ENCODE data around the gene CAPN13.

Gene CAPN13

DNA sequence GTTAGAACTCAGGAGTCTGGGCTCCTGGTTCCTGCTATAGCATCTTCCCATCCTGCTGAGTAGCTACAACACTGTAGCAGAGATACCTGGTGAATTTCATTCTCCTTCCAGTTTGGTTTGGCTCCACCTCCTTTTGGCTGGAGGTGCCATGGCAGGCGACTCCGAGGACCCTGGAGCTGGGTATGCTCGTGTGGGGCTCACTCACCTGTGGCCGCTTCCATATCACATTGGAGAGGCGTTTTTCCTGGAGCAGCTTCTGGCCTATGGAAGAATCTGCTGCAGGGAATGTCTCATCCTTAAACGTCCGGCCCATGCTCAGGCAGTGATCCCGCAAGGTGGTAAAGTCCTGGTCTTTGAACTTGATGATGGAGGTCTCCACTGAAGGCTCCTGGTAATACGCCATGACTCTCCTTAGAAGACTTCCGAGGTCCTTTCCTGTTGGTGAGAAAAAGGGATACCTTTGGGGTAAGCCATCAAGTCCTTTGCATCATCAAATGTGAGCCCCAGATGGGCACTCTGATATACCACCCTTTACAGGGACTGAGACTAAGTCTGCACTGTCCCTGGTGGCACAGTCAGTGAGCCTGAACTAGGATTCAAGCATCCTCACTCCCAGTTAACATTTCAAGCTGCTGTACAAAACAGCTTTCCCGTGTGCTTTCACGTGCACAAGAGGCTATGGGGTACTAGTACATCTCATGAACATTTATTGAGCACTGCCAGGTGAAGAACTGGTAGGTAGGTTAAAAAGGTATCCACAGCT lies 20.1 kb downstream of the CAPN13 start:
- DNase-seq (ENCODE audit: low read depth), result no peak

GRCh38 chr2:30784682-30785081 lies 22.6 kb downstream of the CAPN13 start:
- DNase-seq (ENCODE audit: low read depth), result no peak

DNA sequence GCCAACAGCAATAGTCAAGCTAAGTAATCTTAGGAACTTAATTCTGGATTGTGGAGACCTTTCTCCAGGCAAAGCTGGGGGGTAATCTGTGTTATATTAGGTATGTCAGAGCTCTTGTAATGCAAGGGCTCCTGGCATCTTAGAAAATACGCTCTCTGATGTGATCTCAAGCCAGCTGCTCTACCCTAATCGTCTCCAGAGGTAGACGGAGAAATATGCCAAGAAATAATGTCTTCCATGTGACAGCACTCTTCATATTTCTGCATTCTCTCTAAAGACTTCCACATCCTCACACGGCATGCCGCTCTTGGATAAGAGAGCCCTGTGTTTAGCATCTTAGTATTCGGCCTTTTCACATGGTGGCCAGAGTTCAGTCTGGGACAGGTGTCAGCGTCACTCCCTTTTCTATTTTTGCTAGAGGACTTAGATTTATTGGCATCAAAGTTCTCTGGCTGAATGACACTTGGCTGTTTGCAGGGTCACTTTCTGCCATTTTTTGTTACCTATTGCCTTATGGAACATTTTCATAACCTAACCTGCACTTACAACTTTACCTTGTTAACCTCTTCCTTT lies 25.2 kb downstream of the CAPN13 start:
- DNase-seq (ENCODE audit: low read depth), result no peak

DNA sequence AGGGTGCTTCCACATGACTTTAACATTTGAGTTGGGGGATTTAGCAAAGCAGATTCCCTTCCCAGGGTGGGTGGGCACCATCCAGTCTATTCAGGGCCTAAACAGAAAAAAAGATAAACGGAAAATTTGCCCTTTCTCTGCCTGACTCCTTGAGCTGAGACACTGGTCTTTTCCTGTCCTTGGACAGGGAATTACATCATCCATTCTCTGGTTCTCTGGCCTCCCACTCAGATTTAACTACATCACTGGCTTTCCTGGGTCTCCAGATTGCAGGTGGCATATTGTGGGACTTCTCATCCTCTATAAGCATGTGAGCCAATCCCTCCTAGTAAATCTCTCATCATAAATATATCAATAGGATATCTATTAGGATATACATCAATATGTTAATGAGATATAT lies 25.8 kb downstream of the CAPN13 start:
- no peak for DNase-seq (ENCODE audit: low read depth)

DNA sequence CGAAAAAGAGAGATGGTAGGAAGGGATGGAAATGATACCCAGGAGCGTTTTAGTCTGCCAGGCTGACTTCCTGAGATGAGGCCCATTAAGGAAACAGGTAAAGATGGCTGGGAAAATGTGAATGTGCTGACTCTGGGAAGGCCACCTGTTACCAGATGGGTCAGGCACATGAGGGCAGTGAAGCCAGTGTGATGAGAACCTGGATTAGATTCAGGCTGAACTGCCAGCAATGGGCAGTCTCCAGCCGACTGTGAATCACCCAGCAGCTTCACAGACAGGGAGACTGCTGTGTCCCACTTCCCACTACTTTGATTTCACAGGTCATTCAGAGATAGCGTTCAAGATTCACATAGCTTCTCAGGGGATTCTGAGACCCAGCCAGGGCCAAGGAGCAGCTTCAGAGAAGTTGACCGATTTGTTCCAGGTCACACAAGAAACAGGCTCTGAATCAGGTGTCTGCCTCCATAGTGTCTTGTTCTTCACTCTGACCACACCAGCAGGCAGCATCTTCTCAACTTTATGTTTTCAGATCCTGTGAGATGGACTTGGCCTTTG lies 26.4 kb downstream of the CAPN13 start:
- DNase-seq (ENCODE audit: low read depth), result no peak

- no peak for DNase-seq (ENCODE audit: low read depth)
Observed at GRCh38 chr2:30778611-30779010, 28.6 kb downstream of the CAPN13 start.

- DNase-seq (ENCODE audit: low read depth), result no peak
Observed at GRCh38 chr2:30777661-30778505, 29.4 kb downstream of the CAPN13 start.

DNA sequence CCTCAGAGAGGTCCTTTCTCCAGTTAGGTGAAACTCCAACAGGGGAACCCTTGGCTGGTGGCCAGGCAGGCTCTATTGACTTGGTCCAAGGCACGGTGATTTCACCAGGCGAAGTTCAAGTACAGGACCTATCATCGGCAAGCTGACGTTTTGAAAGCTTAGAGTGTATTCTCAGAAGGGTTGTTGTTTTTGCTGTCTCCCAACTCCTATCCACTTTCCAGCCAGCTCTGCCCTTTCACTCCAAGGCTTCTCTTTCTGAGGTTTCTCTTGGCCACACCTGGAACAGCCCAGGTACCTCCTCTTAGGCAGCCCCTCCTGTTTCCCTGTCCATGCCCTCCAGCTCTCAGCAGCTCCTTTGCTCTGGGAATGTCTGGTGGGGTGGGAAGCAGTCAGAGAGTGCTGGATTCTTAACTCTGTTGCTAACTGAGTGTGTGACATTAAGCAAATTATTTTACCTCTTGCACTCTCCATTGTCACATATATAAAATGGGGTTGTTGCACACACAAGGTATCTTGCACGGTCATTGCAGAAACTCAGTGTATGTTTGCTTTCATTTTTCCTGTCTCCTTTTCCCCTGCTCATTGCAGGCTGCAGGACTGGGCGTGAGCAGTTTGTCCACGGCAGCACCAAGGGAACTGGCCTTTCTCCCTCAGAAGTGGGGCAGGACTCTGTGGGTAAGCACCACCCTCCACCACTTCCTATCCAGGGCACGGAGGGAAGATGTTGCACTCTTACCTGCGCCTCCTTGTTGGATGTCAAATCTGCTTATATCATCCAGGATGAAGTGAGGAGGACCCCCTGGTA lies 30.2 kb downstream of the CAPN13 start:
- no peak for DNase-seq (ENCODE audit: low read depth)

GRCh38 chr2:30775833-30776232 lies 31.4 kb downstream of the CAPN13 start:
- no peak for DNase-seq (ENCODE audit: low read depth)

- DNase-seq (ENCODE audit: low read depth), result no peak
Observed at GRCh38 chr2:30772021-30772705, 35.1 kb downstream of the CAPN13 start.

DNA sequence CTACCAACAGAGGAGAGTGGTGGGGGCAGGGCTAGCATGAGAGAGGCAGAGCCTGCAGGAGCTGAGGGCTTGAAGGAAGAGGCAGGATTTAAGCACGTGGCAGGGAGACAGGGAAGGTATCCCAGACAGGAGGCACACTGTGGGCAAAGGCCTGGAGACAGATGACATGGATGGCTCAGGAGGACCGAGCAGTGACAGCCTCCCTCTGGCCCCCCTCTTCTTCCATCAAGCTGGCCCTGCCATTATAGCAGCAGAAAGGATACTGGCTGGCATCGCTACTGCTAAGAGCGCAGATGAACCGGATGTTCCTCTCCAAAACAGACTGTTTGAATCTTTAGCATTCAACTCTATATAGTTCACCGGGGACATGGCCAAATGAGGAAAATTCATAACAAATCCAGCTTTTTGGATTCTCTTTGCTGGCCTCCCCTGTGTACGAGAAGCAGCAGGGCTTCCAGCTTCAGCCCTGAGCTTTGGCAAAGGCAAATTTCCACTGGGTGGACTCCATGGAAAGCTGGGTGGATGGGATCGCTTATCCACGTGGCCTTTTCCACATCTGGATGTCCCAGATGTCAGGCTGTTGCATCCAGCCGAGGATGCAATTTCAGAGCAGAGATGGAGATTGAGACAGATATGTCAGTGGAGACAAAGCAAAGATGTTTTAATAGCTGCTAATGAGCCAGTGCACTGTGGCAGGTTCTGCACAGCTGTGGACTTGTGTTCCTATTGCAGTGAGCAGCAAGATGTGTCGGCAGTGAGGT lies 36.2 kb downstream of the CAPN13 start:
- DNase-seq (ENCODE audit: low read depth), result no peak

- DNase-seq (ENCODE audit: low read depth), result no peak
Observed at GRCh38 chr2:30769891-30770462, 37.3 kb downstream of the CAPN13 start.

DNA sequence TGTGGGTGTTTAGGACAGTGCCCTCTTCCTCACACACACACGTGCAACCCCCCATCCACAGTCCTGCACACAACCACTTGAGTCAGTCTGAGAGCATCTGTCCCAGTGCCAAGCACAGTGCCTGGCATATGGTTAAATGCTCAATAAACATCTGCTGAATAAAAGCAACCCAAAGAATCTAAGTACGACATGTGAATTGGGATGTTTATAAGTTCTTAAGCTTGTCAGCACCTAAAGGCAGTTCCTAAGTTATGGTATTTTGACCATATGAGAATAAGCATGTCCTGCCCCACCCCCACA lies 37.8 kb downstream of the CAPN13 start:
- no peak for DNase-seq (ENCODE audit: low read depth)

GRCh38 chr2:30768708-30769480 lies 38.4 kb downstream of the CAPN13 start:
- no peak for DNase-seq (ENCODE audit: low read depth)

- DNase-seq (ENCODE audit: low read depth), result no peak
Observed at GRCh38 chr2:30768036-30768686, 39.1 kb downstream of the CAPN13 start.

- no peak for DNase-seq (ENCODE audit: low read depth)
Observed at GRCh38 chr2:30766666-30767065, 40.6 kb downstream of the CAPN13 start.

GRCh38 chr2:30765876-30766470 lies 41.3 kb downstream of the CAPN13 start:
- no peak for DNase-seq (ENCODE audit: low read depth)

- DNase-seq (ENCODE audit: low read depth), result no peak
Observed at GRCh38 chr2:30765191-30765590, 42.1 kb downstream of the CAPN13 start.
